NAMALWA (cell line): ENCODE results near the gene PTF1A.
"Not testable (repeated sequence)": the region's sequence is repeated elsewhere in the genome, so short reads cannot be mapped to it uniquely, and the experiment has no call there.

Experiments
- DNase-seq: peaks from one replicate; pipeline ENCODE4 v3.0.0-alpha.2; 2015; ENCODE audit warnings: low spot score

PTF1A gene

DNA sequence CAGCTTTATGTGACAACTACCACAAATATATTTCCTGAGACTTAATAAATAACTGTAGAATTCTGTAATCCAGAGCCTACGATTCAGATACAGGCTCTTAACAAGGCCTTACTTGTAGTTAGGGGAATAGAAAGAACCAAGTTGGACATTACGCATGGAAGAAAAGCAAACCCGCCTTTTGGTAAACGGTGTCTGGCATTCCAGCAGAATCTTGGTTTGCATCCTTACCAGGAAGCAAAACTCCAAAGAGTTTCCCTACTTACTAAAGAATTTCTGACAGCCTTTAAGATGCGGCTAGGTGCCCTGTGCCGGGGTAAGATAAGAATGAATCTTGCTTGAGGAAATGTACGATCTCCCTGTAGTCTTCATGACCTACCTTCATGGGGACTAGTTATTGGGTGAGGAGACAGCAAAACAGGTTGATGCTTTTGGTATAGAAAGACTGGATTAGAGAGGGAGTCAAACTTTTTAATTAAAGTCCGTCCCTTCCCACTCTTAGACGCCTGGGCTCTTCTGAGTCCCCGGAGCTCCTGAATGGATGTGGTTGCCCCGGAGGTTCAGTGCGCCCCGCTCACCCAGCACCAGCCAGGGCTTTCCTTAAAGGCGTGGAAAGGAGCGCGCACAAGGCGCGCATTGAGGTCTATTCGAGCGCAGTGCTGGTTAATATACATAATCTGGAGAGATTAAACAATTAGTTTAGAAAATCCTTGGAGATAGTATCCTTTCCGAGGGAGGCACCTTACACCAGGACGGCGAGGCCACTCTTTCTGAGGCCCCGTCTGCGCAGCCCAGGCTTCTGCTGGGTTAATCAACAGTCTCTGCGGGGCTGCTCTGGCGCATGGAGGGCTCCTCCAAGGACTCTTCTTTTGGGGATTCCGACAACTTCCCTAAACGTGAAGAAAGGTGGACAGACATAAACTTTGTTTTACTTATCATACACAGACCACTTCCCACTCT lies 11.5 kb downstream of the PTF1A start:
- DNase-seq: no peak

DNA sequence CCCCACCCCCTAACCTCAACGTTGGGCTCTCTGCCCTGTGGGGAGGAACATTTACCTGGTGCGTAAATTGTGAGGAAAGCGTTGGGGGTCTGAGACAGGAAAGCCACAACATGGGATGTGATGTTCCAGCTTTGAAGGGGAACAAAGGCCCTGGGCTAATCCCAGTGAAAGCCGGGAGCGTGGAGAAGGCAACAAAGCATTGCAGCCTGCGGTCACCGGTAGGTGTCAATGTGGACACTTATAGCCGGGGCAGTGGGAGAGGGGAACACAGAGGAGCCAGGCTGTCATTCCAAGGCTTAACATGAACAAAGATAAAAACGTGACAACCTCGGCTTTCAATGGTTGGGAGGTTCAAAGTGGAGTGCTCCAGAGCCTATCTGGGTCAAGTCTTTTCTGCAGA lies 12.7 kb downstream of the PTF1A start:
- DNase-seq: no peak

DNA sequence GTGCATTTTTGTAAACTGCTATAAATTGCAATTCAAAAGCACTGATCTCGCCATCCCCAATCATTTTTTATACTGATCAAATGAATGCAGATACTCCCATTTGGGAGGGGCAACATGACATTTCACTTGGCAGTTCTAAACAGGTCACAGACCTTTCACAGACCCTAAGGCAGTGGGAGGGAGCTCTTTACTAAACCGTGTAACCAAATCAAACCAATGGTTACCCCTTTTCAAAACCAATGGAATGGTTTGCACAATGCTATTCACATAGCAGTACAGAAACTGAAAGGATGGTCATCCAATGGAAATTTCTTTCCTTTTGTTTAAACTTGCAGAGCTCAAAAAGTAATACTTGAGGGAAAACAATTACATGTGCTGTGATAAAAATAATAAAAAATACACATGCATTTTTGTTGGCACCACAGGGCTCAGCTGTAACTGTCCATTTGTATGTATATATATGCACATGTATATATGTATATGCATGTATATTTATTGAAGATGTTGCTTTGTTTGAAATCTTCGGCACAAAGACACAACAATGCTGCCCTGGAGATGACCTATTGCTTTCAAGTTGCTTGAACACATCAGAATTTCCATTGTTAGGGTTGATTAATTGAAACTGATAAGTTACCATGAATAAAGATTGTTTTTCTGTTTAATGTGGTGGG lies 14.0 kb downstream of the PTF1A start:
- no peak for DNase-seq

DNA sequence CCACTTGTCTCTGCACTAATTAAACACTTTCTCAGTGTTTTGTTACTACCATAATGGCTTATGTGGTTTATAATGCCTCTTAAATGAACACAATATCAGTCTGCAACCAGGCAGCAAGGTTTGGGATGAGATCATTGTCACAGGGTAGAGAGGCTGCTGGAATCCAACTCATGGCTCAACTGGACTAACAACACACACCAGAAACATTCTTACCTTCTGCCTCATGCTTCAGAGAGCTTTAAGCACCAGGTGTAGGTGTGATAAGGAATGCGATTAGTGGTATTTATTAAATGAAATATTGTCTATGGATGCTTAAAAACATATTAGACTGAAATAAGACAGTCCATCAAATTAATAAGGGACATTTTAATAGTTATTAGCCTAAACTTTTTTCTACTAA lies 25.4 kb downstream of the PTF1A start:
- no peak for DNase-seq

DNA sequence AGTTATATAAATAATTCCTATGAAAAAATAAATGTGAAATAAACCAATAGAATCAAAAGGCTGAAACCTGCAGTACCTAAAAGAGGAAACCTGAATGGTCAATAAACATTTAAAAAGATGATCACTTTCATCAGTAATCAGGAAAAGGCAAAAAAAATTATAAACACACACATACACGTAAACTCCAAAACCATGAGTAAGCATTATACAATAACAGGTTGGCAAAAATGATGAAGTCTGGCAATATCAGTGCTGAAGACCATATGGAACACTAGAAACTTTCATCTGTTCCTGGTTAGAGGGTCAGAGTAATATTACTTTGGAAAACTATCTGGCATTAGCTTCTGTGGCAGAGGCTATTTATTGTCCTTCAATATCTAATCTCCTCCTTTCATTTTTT lies 38.5 kb downstream of the PTF1A start:
- DNase-seq: no peak

DNA sequence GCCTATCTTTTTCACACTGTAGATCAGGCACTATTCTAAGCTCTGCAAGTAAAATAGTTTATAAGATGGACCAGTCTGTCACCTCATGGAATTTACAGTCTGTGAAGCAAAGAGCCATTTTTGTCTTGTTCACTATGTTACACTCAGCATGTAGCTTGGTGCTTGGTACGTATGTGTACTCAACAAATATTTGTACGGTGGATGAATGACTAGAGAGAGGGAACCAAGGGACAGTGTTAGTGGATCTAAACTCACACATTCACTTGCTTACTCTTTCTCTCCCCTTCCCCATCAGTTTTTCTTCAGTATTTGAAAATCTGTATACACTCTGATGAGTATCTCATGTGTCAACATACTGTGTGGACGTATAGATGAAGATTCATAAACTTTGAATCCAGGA lies 45.9 kb downstream of the PTF1A start:
- DNase-seq: no peak

DNA sequence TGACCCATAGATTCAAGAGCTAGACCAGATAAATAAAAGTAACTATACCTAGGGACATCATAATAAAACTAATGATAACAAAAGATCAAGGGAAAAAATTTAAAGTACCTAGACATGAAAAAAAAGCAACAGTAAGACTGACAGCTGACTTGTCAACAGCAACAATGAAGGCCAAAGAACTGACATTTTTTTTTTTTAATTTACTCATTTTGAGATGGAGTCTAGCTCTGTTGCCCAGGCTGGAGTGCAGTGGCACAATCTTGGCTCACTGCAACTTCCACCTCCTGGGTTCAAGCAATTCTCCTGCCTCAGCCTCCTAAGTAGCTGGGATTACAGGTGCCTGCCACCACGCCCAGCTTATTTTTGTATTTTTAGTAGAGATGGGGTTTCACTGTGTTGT lies 49.7 kb downstream of the PTF1A start:
- DNase-seq: not testable (repeated sequence)
